B cell (primary cell): Measurements from ENCODE around the gene FBLIM1. TPM values are rescaled to one million over a fixed set of nuclear protein-coding genes. Genes with fewer than 3 reads are reported as not detected.

Experiments
- ATAC-seq: fragments of 200-7000 bp; cut with Tn5 transposase; one replicate; pipeline ENCODE4 v1.10.0; 2021; ENCODE audit warnings: low read depth, mild to moderate bottlenecking, moderate number of reproducible peaks, moderate library complexity
- CTCF ChIA-PET: fragments of 350-600 bp; sonication (Branson Sonifier 250); formaldehyde crosslinking; loops from one replicate; lab custom pipeline; 2021; ENCODE audit warnings: antibody characterized with exemption, inconsistent platforms; lab: Charles Lee
- POLR2A ChIA-PET: fragments of 350-600 bp; sonication (Branson Sonifier 250); formaldehyde crosslinking; loops from one replicate; lab custom pipeline; 2021; ENCODE audit warnings: antibody characterized with exemption; lab: Charles Lee
- DNase-seq: peaks from one replicate; pipeline ENCODE4 v3.0.0; 2013
- H2AFZ ChIP-seq: 2 replicates; pipeline ENCODE4 v1.6.1; 2012; ENCODE audit warnings: mild to moderate bottlenecking, low read depth, low read length; ENCODE audit not compliant: insufficient read depth, poor library complexity, severe bottlenecking
- H3K27ac ChIP-seq, 2 donors: 1 replicate in 1 of 2; 2 replicates in 1 of 2; pipeline ENCODE4 v1.5.1; 2012 to 2013; ENCODE audit warnings: low read length in 2 of 2, mild to moderate bottlenecking in 2 of 2, moderate library complexity in 1 of 2
- H3K27me3 ChIP-seq, 4 experiments: fragments of 200-600 bp in 1 of 4; sonication (generic) in 1 of 4; replicated peaks in 1 of 4; 1 replicate in 2 of 4; 2 replicates in 2 of 4; pipeline versions ENCODE4 v1.6.1 to v1.7.0; 2013 to 2016; ENCODE audit warnings: low read length in 3 of 4, mild to moderate bottlenecking in 2 of 4, mixed read lengths in 1 of 4, moderate library complexity in 1 of 4; ENCODE audit not compliant: insufficient read depth in 4 of 4, control insufficient read depth in 3 of 4; ENCODE audit errors: control extremely low read depth in 1 of 4
- H3K36me3 ChIP-seq, 2 experiments: replicated peaks in 1 of 2; 1 replicate in 1 of 2; 2 replicates in 1 of 2; pipeline versions ENCODE4 v1.6.1 to v1.7.1; 2013; ENCODE audit warnings: low read length in 1 of 2; ENCODE audit not compliant: insufficient read depth in 2 of 2, control insufficient read depth in 1 of 2; ENCODE audit errors: control extremely low read depth in 1 of 2, extremely low read depth in 1 of 2
- H3K4me1 ChIP-seq, 2 donors: fragments of 200-600 bp in 1 of 2; sonication (generic) in 1 of 2; 1 replicate in 1 of 2; 2 replicates in 1 of 2; pipeline versions ENCODE4 v1.5.1 to v1.6.1; 2013 to 2017; ENCODE audit warnings: low read length in 2 of 2; ENCODE audit not compliant: control insufficient read depth in 2 of 2, insufficient read depth in 2 of 2
- H3K4me2 ChIP-seq: replicated peaks from 2 replicates; pipeline ENCODE3; 2012; ENCODE audit warnings: mild to moderate bottlenecking, low read depth, low read length; ENCODE audit not compliant: poor library complexity, severe bottlenecking
- H3K4me3 ChIP-seq, 5 experiments: fragments of 200-600 bp in 1 of 5; sonication (generic) in 1 of 5; 1 replicate in 3 of 5; 2 replicates in 2 of 5; pipeline versions ENCODE4 v1.5.1 to v1.7.0; 2011 to 2016; ENCODE audit warnings: low read length in 4 of 5, mild to moderate bottlenecking in 4 of 5, low read depth in 2 of 5, control low read depth in 1 of 5, moderate library complexity in 1 of 5; ENCODE audit not compliant: insufficient read depth in 1 of 5; ENCODE audit errors: control extremely low read depth in 1 of 5, extremely low read depth in 1 of 5
- H3K79me2 ChIP-seq: fragments of 200-600 bp; sonication (generic); one replicate; pipeline ENCODE4 v1.6.0; 2016; ENCODE audit warnings: low read length; ENCODE audit not compliant: control insufficient read depth, insufficient read depth
- H3K9ac ChIP-seq: fragments of 200-600 bp; sonication (generic); 2 replicates; pipeline ENCODE4 v1.6.1; 2017; ENCODE audit warnings: mild to moderate bottlenecking, low read length, moderate library complexity
- H3K9me3 ChIP-seq, 3 donors: one replicate each; pipeline versions ENCODE4 v1.6.1 to v1.7.1; 2013; ENCODE audit warnings: low read length in 2 of 3; ENCODE audit not compliant: control insufficient read depth in 2 of 3, insufficient read depth in 1 of 3; ENCODE audit errors: control extremely low read depth in 1 of 3
- H4K20me1 ChIP-seq: 2 replicates; pipeline ENCODE4 v1.6.0; 2012; ENCODE audit warnings: mild to moderate bottlenecking, low read length; ENCODE audit not compliant: insufficient read depth, control insufficient read depth, poor library complexity, severe bottlenecking
- H3K27ac Mint-ChIP-seq: one replicate; pipeline ENCODE4 v1.8.0; 2021; ENCODE audit warnings: mixed read lengths
- H3K27me3 Mint-ChIP-seq: one replicate; pipeline ENCODE4 v1.8.0; 2021; ENCODE audit warnings: mixed read lengths
- H3K4me1 Mint-ChIP-seq: one replicate; pipeline ENCODE4 v1.8.0; 2021; ENCODE audit warnings: mixed read lengths
- H3K4me3 Mint-ChIP-seq: one replicate; pipeline ENCODE4 v1.8.0; 2021; ENCODE audit warnings: mixed read lengths
- H3K9me3 Mint-ChIP-seq: one replicate; pipeline ENCODE4 v1.8.0; 2022; ENCODE audit warnings: mixed read lengths; ENCODE audit not compliant: insufficient read depth
- CTCF ChIP-seq: fragments of 200-600 bp; IDR thresholded peaks from one replicate; pipeline ENCODE4 v1.8.0; 2022; ENCODE audit warnings: antibody characterized with exemption, mild to moderate bottlenecking
- EZH2 ChIP-seq: IDR thresholded peaks from 2 replicates; pipeline ENCODE4 v1.6.1; 2012; ENCODE audit warnings: borderline replicate concordance, low read depth, mild to moderate bottlenecking, moderate library complexity, low read length; ENCODE audit not compliant: insufficient read depth, poor library complexity, severe bottlenecking
- WGBS: methylation state at CpG from one replicate; pipeline ENCODE4 v1.1.5; 2013; ENCODE audit warnings: missing lambda C conversion rate; ENCODE audit not compliant: insufficient coverage; 5-methylcytosine and 5-hydroxymethylcytosine counted together
- intact Hi-C: fragments of 100-400 bp; cut with micrococcal nuclease; formaldehyde crosslinking; loops from one replicate; pipeline ENCODE4 v1.10.0; 2022
- polyA plus RNA-seq: library from polyadenylated mRNA; depleted of rRNA; stranded (reverse); fragments of >200 nt; gene quantifications from 2 replicates; pipeline ENCODE4 v1.2.3, GENCODE V29; 2012
- total RNA-seq, 2 donors: library from RNA; stranded (reverse); fragments of 120-200 nt in 1 of 2; gene quantifications; 1 replicate in 1 of 2; 2 replicates in 1 of 2; pipeline versions ENCODE4 v1.2.3 to v1.2.4, GENCODE V29; 2013 to 2022

FBLIM1 gene
- total and polyA plus RNA-seq, 2 donors (not counting 1 experiment from before 2014, with no cell fraction given), result not detected

- ATAC-seq (no peak), DNase-seq (no peak)
- intact Hi-C loops, result no loop called here
- Histone ChIP-seq H3K9ac (no peak overlapping the region), H3K27me3 (no peaks in the 10 kb centered on the region), H4K20me1 (peaks cover 11% of the 10 kb centered on the region), H3K27ac (no peak overlapping the region), H3K9me3 (no peaks in the 10 kb centered on the region), H3K79me2 (peaks cover 4% of the 10 kb centered on the region), H2AFZ (no peak overlapping the region), H3K4me3 (no peak overlapping the region), H3K4me2 (no peak overlapping the region), H3K36me3 (peaks cover 0 to 80% of the 10 kb centered on the region in 2 experiments), H3K4me1 (no peaks in the 10 kb centered on the region)
- WGBS, result 99% methylated on average over 16 of the region's 26 CpGs
- Mint-ChIP-seq H3K27me3 (no peaks in the 10 kb centered on the region), H3K9me3 (no peaks in the 10 kb centered on the region), H3K4me1 (no peaks in the 10 kb centered on the region), H3K4me3 (no peak overlapping the region), H3K27ac (no peak overlapping the region)
- TF ChIP-seq EZH2, result no peak
- CTCF ChIA-PET, result no interaction called here
- POLR2A ChIA-PET, result no interaction called here
Observed at GRCh38 chr1:15724949-15725880, 33.4 kb upstream of the FBLIM1 start.

- no peak for ATAC-seq
- Mint-ChIP-seq H3K27ac (no peak overlapping the region), H3K4me1 (no peaks in the 10 kb centered on the region), H3K4me3 (no peak overlapping the region), H3K9me3 (no peaks in the 10 kb centered on the region), H3K27me3 (no peaks in the 10 kb centered on the region)
- Histone ChIP-seq H3K4me1 (no peaks in the 10 kb centered on the region), H3K79me2 (peaks cover 4% of the 10 kb centered on the region), H3K36me3 (peaks cover 0 to 83% of the 10 kb centered on the region in 2 experiments), H2AFZ (no peak overlapping the region), H3K4me3 (no peak overlapping the region), H4K20me1 (peaks cover under 1% of the 10 kb centered on the region), H3K27me3 (no peaks in the 10 kb centered on the region), H3K4me2 (no peak overlapping the region), H3K27ac (no peak overlapping the region), H3K9me3 (no peaks in the 10 kb centered on the region), H3K9ac (no peak overlapping the region)
- intact Hi-C loops, result no loop called here
- no peak for DNase-seq
- ChIA-PET CTCF (no interaction called here), POLR2A (interaction anchor here (0.5 kb wide), 1 partner anchor 1493 kb away, joined by 3 read pairs; no protein-coding TSS in a partner anchor)
- no peak for TF ChIP-seq EZH2
- TF ChIP-seq CTCF, result no peak
- WGBS, result over 99% methylated on average over 9 of the region's 9 CpGs
Observed at GRCh38 chr1:15726508-15726907, 32.1 kb upstream of the FBLIM1 start.
